Measurements from ENCODE around the gene ANKRD10. TPM values are rescaled to one million over a fixed set of nuclear protein-coding genes. Genes with fewer than 3 reads are reported as not detected.

Gene ANKRD10
- total and polyA plus RNA-seq, 2 experiments from 2014 or later: 39.9 to 42.7 TPM

GRCh38 chr13:110904748-110905147 lies 10.1 kb downstream of the ANKRD10 start:
- Histone ChIP-seq H3K9ac (no peak overlapping the region), H4K20me1 (ENCODE audit: insufficient read depth) (no peaks in the 10 kb centered on the region), H3K9me2 (ENCODE audit: insufficient read depth) (no peaks in the 10 kb centered on the region), H3K79me2 (ENCODE audit: insufficient read depth) (peaks cover 93% of the 10 kb centered on the region), H3K27me3 (replicated peaks; ENCODE audit: insufficient read depth) (no peaks in the 10 kb centered on the region), H3K9me3 (ENCODE audit: low read depth) (no peaks in the 10 kb centered on the region), H3K4me3 (no peak overlapping the region), H2AFZ (no peak overlapping the region), H3K36me3 (ENCODE audit: low read depth) (peaks cover 29% of the 10 kb centered on the region; the same call in 1 of the 2 replicates), H3K4me1 (ENCODE audit: insufficient read depth) (peaks cover 8% of the 10 kb centered on the region; the same call in 1 of the 2 replicates), H3F3A (ENCODE audit: insufficient read depth) (no peaks in the 10 kb centered on the region), H3K27ac (no peak overlapping the region), H3K4me2 (ENCODE audit: unreplicated experiment) (no peak overlapping the region)
- in situ Hi-C loops (cut with MboI): no loop called here
- TF ChIP-seq EZH2phosphoT487 (IDR thresholded peaks at IDR 0.05; ENCODE audit: insufficient read depth, low read depth) (no peak), EZH2 (IDR thresholded peaks at IDR 0.05; ENCODE audit: insufficient read depth, poor library complexity, severe bottlenecking) (no peak)
- 78 to 81% methylated on average over 7 of the region's 7 CpGs for WGBS, 2 experiments (ENCODE audit: low coverage in 1 of 2, low lambda C conversion rate in 2 of 2, missing lambda C conversion rate in 2 of 2)
- no peak for DNase-seq

- H3F3A ChIP-seq (ENCODE audit: insufficient read depth): no peaks in the 10 kb centered on the region
- H3K36me3 ChIP-seq (ENCODE audit: low read depth): peaks cover 25% of the 10 kb centered on the region; the same call in 1 of the 2 replicates
- in situ Hi-C loops (cut with MboI): no loop called here
- no peaks in the 10 kb centered on the region for H3K27me3 ChIP-seq (replicated peaks; ENCODE audit: insufficient read depth)
- H3K9ac ChIP-seq: no peak overlapping the region
- no peak overlapping the region for H3K4me3 ChIP-seq
- H4K20me1 ChIP-seq (ENCODE audit: insufficient read depth): no peaks in the 10 kb centered on the region
- H3K27ac ChIP-seq: no peak overlapping the region
- H3K9me3 ChIP-seq (ENCODE audit: low read depth): no peaks in the 10 kb centered on the region
- H3K4me1 ChIP-seq (ENCODE audit: insufficient read depth): no peaks in the 10 kb centered on the region
- no peak overlapping the region for H3K4me2 ChIP-seq (ENCODE audit: unreplicated experiment)
- H3K79me2 ChIP-seq (ENCODE audit: insufficient read depth): peaks cover 79% of the 10 kb centered on the region
- H3K9me2 ChIP-seq (ENCODE audit: insufficient read depth): no peaks in the 10 kb centered on the region
- no peak overlapping the region for H2AFZ ChIP-seq
- no peak for DNase-seq
- WGBS, 2 experiments (ENCODE audit: low coverage in 1 of 2, low lambda C conversion rate in 2 of 2, missing lambda C conversion rate in 2 of 2): 87 to 89% methylated on average over 2 of the region's 2 CpGs
- TF ChIP-seq EZH2phosphoT487 (IDR thresholded peaks at IDR 0.05; ENCODE audit: insufficient read depth, low read depth) (no peak), EZH2 (IDR thresholded peaks at IDR 0.05; ENCODE audit: insufficient read depth, poor library complexity, severe bottlenecking) (no peak)
Observed at GRCh38 chr13:110902370-110902769, 12.5 kb downstream of the ANKRD10 start.

- WGBS, 2 experiments (ENCODE audit: low coverage in 1 of 2, low lambda C conversion rate in 2 of 2, missing lambda C conversion rate in 2 of 2): 97% methylated on average over 6 of the region's 6 CpGs
- Histone ChIP-seq H3K4me1 (ENCODE audit: insufficient read depth) (no peaks in the 10 kb centered on the region), H3K9me3 (ENCODE audit: low read depth) (no peaks in the 10 kb centered on the region), H3K27ac (no peak overlapping the region), H3K4me2 (ENCODE audit: unreplicated experiment) (no peak overlapping the region), H3K9ac (no peak overlapping the region), H2AFZ (no peak overlapping the region), H3F3A (ENCODE audit: insufficient read depth) (no peaks in the 10 kb centered on the region), H3K9me2 (ENCODE audit: insufficient read depth) (no peaks in the 10 kb centered on the region), H3K27me3 (replicated peaks; ENCODE audit: insufficient read depth) (no peaks in the 10 kb centered on the region), H4K20me1 (ENCODE audit: insufficient read depth) (no peaks in the 10 kb centered on the region), H3K79me2 (ENCODE audit: insufficient read depth) (peaks cover 33% of the 10 kb centered on the region), H3K4me3 (no peak overlapping the region), H3K36me3 (ENCODE audit: low read depth) (peaks cover 15% of the 10 kb centered on the region)
- in situ Hi-C loops (cut with MboI): no loop called here
- no peak for DNase-seq
- TF ChIP-seq EZH2phosphoT487 (IDR thresholded peaks at IDR 0.05; ENCODE audit: insufficient read depth, low read depth): no peak
- TF ChIP-seq EZH2 (IDR thresholded peaks at IDR 0.05; ENCODE audit: insufficient read depth, poor library complexity, severe bottlenecking): no peak
Observed at GRCh38 chr13:110897521-110897920, 17.3 kb downstream of the ANKRD10 start.

- Histone ChIP-seq H3K4me3 (no peak overlapping the region), H3F3A (ENCODE audit: insufficient read depth) (no peaks in the 10 kb centered on the region), H3K4me2 (ENCODE audit: unreplicated experiment) (no peak overlapping the region), H2AFZ (no peak overlapping the region), H3K9ac (no peak overlapping the region), H3K36me3 (ENCODE audit: low read depth) (peaks cover 12% of the 10 kb centered on the region), H3K79me2 (ENCODE audit: insufficient read depth) (peaks cover 28% of the 10 kb centered on the region), H3K27ac (no peak overlapping the region), H3K9me3 (ENCODE audit: low read depth) (no peaks in the 10 kb centered on the region), H3K27me3 (replicated peaks; ENCODE audit: insufficient read depth) (no peaks in the 10 kb centered on the region), H4K20me1 (ENCODE audit: insufficient read depth) (no peaks in the 10 kb centered on the region), H3K9me2 (ENCODE audit: insufficient read depth) (no peaks in the 10 kb centered on the region), H3K4me1 (ENCODE audit: insufficient read depth) (no peaks in the 10 kb centered on the region)
- in situ Hi-C loops (cut with MboI): no loop called here
- 100% methylated on average over 1 of the region's 1 CpG for WGBS, 2 experiments (ENCODE audit: low coverage in 1 of 2, low lambda C conversion rate in 2 of 2, missing lambda C conversion rate in 2 of 2)
- DNase-seq: no peak
- no peak for TF ChIP-seq EZH2phosphoT487 (IDR thresholded peaks at IDR 0.05; ENCODE audit: insufficient read depth, low read depth)
- TF ChIP-seq EZH2 (IDR thresholded peaks at IDR 0.05; ENCODE audit: insufficient read depth, poor library complexity, severe bottlenecking): no peak
Observed at GRCh38 chr13:110897014-110897413, 17.9 kb downstream of the ANKRD10 start.

GRCh38 chr13:110894086-110894485 lies 20.8 kb downstream of the ANKRD10 start:
- H3K4me1 ChIP-seq (ENCODE audit: insufficient read depth): no peaks in the 10 kb centered on the region
- H3K9me3 ChIP-seq (ENCODE audit: low read depth): no peaks in the 10 kb centered on the region
- H3K79me2 ChIP-seq (ENCODE audit: insufficient read depth): peaks cover 3% of the 10 kb centered on the region; the same call in 1 of the 2 replicates
- no peak overlapping the region for H3K4me2 ChIP-seq (ENCODE audit: unreplicated experiment)
- peaks cover 12% of the 10 kb centered on the region for H3K36me3 ChIP-seq (ENCODE audit: low read depth)
- DNase-seq: no peak
- no peaks in the 10 kb centered on the region for H3K27me3 ChIP-seq (replicated peaks; ENCODE audit: insufficient read depth)
- in situ Hi-C loops (cut with MboI): no loop called here
- H3F3A ChIP-seq (ENCODE audit: insufficient read depth): no peaks in the 10 kb centered on the region
- no peak overlapping the region for H2AFZ ChIP-seq
- H3K4me3 ChIP-seq: no peak overlapping the region
- H4K20me1 ChIP-seq (ENCODE audit: insufficient read depth): no peaks in the 10 kb centered on the region
- TF ChIP-seq EZH2 (IDR thresholded peaks at IDR 0.05; ENCODE audit: insufficient read depth, poor library complexity, severe bottlenecking) (no peak), EZH2phosphoT487 (IDR thresholded peaks at IDR 0.05; ENCODE audit: insufficient read depth, low read depth) (no peak)
- H3K9ac ChIP-seq: no peak overlapping the region
- WGBS, 2 experiments (ENCODE audit: low coverage in 1 of 2, low lambda C conversion rate in 2 of 2, missing lambda C conversion rate in 2 of 2): 94 to 97% methylated on average over 2 of the region's 2 CpGs
- H3K27ac ChIP-seq: no peak overlapping the region
- H3K9me2 ChIP-seq (ENCODE audit: insufficient read depth): no peaks in the 10 kb centered on the region
